Stimulated activated CD8-positive, alpha-beta memory T cell treated with anti-CD3 and anti-CD28 coated beads, Interleukin-4, amount 100 ng/mL, for 48 hours (primary cell): ENCODE results near the gene GRIFIN.

Experiments
- DNase-seq: peaks from one replicate; pipeline ENCODE4 v3.0.0-alpha.2; 2020

Gene GRIFIN

DNA sequence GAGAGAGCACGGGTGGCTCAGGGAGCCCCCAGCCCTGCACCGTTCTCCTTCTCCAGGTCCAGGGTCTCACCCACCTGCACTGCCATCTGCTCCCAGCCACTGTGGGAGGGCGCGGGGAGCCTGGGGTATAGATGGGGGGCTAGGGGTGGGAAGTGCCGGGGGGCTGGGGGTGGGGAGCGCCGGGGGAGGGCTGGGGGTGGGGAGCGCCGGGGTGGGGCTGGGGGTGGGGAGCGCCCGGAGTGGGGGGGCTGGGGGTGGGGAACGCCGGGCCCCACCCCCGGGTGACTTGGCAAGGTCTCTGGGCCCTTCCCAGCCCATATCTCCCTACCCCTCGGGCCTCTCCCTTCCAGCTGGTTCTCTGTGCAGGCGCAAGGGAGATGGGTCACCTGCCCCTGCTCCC, at the start of gene GRIFIN:
Gene GRIFIN, minus strand, starts transcription at position 101 of the 400 bp plus-strand sequence. Its CDS starts 15 bp downstream, at position 86.
- DNase-seq: no peak

DNA sequence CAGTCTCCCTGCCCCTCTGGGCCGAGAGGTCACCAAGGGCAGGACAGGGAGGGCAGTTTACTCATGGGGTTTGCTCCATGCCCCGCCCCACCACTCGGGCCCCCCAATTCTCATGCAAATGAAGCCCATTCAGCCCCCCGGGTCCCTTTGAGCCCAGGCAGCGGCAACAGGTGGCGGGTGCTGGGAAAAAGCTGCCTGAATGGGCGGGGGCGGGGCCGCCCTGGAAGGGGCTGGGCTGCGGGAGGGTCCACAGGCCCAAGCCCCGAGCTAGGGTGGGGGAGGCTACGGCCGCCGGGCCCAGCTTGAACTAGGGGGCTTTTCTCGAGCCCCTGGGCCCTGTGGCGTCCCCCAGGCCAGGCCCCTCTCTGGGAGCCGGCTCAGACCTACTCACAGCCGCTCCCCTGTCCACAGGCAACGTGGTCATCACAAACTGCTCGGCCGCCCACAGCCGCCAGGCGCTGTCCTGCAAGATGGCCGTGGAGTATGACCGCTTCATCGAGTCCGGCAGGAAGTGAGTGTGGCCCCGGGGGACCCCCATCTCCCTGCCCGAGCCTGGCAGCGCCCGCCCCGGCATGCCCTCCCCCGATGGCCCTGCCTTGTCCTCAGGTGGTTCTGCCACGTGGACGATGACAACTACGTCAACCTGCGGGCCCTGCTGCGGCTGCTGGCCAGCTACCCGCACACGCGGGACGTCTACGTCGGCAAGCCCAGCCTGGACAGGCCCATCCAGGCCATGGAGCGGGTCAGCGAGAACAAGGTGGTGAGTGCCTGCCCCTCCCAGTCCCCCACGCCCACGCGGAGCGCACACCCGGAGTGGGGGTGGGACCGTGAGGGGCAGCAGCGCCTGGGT, 48.8 kb upstream of the GRIFIN start:
- DNase-seq: no peak

DNA sequence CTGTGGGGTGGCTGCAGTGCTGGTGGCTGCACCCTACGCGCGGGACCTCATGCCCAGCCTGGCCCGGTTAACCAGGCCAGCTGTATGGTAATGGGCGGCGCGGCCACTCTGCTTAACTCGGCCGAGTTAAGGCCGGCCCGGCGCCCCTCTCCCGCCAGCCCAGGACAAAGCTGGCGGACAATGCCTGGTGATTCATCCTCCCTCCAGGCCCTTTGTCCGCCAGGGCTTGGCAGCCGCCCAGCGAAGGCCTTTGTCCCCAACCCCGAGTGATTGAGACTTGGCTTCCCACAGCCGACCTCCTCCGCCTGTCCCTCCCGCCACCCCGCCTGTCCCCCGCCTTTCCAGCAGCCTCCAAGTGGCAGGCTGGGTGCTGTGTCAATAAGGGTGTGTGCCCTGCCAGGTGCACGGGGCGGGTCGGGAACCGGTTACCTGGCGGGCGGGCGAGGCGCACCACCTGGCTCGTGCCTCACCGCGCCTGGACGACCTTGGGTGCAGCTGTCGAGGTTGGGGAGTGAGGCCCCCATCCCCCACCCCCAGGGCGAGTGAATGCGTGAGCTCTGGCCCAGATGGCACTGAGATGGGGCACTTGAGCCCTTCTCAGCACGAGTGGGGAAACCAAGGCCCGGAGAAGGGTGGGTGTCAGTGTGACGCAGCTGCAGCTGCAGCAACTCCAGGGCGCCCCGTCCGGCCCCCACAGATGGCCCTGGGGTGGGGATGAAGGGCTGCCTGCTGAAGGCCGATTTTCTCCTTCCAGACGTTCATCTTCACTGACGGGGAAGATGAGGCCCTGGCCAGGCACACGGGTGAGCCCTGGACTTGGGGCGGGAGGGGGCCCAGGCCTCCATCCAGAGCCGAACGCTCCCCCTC, 48.0 kb upstream of the GRIFIN start:
- no peak for DNase-seq

- no peak for DNase-seq
Measured at GRCh38 chr7:2523461-2523936, 47.3 kb upstream of the GRIFIN start.

GRCh38 chr7:2522780-2523433, 46.7 kb upstream of the GRIFIN start:
- peak; percentile 62 for DNase-seq

DNA sequence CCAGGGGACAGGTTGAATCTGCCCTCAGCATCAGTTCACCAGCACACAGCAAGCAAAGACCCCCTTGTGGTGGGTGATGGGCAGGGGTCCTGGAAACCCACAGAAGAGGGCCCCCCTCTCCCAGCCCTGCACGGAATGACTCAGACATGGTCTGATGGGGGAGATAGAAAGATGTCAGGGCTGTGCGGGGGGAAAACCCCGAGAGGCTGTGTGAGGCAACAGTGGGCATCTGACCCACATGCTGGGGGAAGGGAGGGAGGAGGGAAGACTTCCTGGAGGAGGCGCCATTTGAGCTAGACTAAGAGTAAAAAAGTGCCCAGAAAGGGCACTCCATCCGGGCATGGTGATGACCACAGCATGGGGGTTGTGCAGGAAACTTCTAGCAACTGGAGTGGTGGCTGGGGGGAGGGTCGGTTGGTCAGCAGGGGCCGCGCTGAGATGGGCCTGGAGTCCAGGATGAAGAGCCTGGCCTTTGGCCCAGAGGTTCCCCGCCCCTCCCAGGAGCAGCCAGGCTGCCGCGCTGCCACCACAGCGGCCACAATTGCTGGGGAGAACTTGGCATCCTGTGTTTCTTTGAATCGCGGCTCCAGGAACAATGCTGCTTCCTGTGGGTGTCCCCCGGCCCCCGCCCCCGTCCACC, 45.9 kb upstream of the GRIFIN start:
- peak; percentile 82 for DNase-seq

GRCh38 chr7:2521341-2521745, 45.1 kb upstream of the GRIFIN start:
- DNase-seq: peak; percentile 52

- no peak for DNase-seq
Measured at GRCh38 chr7:2520761-2521290, 44.6 kb upstream of the GRIFIN start.

DNA sequence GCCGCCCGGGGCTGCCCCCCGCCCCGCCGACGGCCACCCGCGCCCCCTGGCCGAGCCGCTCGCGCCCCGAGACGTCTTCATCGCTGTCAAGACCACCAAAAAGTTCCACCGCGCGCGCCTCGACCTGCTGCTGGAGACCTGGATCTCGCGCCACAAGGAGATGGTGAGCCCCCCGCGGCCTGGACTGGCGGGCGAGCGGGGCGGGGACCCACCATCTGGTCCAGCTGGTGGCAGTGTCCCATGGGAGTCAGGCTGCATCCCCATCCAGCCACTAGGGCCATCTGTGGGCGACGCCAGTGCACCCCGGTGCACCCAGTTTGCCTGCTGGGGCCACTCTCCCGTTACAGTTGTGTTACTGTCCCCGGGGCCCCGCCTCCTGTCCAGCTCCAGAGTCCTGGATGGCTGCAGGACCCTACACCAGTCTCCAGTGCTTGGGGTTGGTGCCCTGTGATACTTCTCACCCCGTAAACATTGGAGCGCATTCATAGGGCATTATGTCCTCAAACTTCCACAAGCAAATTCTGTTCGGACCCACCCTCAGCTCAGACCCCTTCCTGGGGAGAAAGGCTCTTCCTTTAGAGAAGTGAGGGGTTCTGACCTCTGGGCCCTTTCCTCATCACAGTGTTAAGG, 44.0 kb upstream of the GRIFIN start:
- DNase-seq: peak; percentile 59

GRCh38 chr7:2519119-2519930, 43.1 kb upstream of the GRIFIN start, which contains the start of gene LFNG:
LFNG (plus strand) TSS chr7:2519774; CDS start chr7:2519862, 88 bp downstream.
- peak; percentile 87 for DNase-seq

- no peak for DNase-seq
Measured at GRCh38 chr7:2518737-2519118, 42.5 kb upstream of the GRIFIN start.

DNA sequence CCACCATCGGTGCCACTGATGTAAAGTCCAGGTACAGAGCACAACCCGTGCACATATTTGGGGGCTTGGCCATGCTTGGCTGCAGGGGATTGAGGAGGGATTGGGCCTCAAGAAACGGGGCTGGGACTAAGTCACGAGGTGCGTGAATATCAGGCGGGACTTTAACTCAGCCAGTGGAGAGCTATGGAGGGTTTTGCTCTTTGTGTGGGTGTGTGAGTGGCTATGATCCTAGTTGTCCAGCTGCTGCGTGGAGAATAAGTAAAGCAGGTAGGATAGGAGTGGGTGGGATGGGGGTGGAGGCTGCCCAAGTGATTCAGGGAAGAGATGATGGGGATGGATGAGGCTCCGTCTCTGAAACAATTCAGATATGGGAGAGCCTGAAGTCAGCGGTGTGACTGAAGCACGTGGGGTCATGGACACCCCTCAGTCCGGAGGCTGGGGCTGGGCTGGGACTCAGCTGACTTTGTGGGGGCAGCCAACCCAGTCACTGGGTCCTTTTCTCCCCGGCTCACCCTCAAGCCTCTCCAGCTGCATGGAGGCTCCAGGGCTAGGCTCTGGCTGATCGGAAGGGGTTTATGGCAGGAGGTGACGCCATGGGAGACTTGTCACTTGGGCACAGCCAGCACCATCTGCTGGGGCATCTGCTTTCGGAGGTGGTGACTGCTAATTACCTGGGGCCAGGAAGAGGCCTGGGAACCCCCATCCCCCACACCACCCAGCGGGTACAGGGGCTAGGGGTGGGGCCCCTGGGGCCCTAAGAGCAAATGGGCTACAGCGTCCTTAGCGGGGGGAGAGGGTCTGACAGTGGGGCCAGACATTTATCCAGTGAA, 41.7 kb upstream of the GRIFIN start:
- DNase-seq: no peak

GRCh38 chr7:2517026-2517425, 40.8 kb upstream of the GRIFIN start:
- no peak for DNase-seq

- no peak for DNase-seq
Measured at GRCh38 chr7:2516194-2516555, 40.0 kb upstream of the GRIFIN start.

- no peak for DNase-seq
Measured at GRCh38 chr7:2515424-2516193, 39.4 kb upstream of the GRIFIN start.

DNA sequence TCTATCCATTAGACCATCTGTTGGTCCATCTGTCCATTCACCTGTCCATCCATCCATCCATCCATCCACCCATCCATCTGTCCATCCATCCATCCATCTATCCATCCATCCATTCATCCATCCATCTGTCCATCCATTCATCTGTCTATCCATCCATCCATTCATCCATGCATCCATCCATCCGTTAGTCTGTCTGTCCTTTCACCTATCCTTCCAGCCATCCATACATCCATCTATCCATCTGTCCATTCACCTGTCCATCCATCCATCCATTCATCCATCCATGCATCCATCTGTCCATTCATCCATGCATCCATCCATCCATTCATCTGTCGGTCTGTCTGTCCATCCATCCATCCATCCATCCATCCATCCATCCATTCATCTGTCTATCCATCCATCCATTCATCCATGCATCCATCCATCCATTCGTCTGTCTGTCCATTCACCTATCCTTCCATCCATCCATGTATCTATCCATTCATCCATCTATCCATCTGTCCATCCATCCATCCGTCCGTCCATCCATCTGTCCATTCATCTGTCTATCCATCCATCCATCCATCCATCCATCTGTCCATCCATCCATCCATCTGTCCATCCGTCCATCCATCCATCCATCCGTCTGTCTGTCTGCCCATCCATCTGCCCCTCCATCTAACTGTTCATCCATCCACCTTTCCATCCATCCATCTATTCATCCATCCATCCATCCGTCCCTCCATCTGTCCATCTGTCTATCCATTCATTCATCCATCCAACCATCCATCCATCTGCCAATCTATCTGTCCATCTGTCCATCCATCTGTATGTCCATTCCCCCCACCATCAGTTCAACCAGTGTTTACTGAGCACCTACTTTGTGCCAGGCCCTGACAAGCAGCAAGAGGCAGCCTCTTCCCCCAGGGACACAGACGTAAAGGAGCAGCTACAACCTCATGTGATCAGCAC, 38.5 kb upstream of the GRIFIN start:
- no peak for DNase-seq

DNA sequence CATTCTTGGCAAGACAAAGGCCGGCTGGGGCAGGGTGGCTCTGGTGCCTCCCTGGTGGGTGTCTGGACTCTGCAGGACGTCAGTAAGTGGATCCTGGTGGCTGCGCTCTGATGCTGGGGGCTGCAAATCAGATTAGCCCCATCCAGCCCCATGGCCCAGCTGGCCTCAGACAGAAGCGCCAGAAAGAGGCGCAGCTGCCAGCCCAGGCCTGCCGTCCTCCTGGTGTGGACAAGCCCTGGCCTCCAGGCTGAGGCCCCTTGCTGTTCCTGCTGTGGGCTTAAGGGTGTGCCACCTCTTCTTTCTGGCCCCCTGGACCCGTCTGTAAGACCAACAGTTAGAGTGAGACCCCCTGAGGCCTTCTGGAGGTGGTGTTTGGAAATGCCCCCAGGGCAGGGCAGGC, 37.5 kb upstream of the GRIFIN start:
- DNase-seq: no peak

GRCh38 chr7:2512713-2513112, 36.5 kb upstream of the GRIFIN start:
- no peak for DNase-seq
